Erythroblast (primary cell): Measurements from ENCODE around the gene PNPLA1.

Experiments
- GATA1 ChIP-seq: IDR thresholded peaks from 2 replicates; pipeline ENCODE4 v1.6.1; 2011; ENCODE audit warnings: low read depth, mild to moderate bottlenecking, control low read depth, low read length, moderate library complexity
- POLR2A ChIP-seq: IDR thresholded peaks from 2 replicates; pipeline ENCODE4 v1.6.1; 2011; ENCODE audit warnings: mild to moderate bottlenecking, low read length

- TF ChIP-seq POLR2A = no peak
- TF ChIP-seq GATA1 = no peak
These were observed 76.8 kb downstream of the PNPLA1 start for GRCh38 chr6:36346486-36347273.
